K562 (cell line): ENCODE data around the gene TRPM6. TPM values are rescaled to one million over a fixed set of nuclear protein-coding genes. Genes with fewer than 3 reads are reported as not detected.

ENCODE experiments used
- ATAC-seq: fragments of 200-7000 bp; cut with Tn5 transposase; 3 replicates; pipeline ENCODE4 v1.9.1; 2020; ENCODE audit warnings: moderate library complexity
- BruUV-seq: library from RNA; stranded (reverse); fragments of 400-500 nt; replicated peaks from 2 replicates; lab custom pipeline; 2021; lab: Mats Ljungman, UMichigan
- CTCF ChIA-PET: fragments of 300-600 bp; formaldehyde crosslinking; extraction: SDS; loops from one replicate; lab custom pipeline; 2021; ENCODE audit warnings: low intra/inter-chr PET ratio; lab: Yijun Ruan, JAX
- POLR2A ChIA-PET: fragments of 300-600, 350-650 bp; sonication (Branson Sonifier 250); formaldehyde crosslinking; extraction: SDS; loops from one replicate; lab custom pipeline; 2021; ENCODE audit warnings: antibody characterized with exemption, inconsistent platforms; lab: Yijun Ruan, JAX
- DNase-seq, 4 experiments: peaks; one replicate each; pipeline versions ENCODE4 v3.0.0 to v3.0.0-alpha.2; 2011 to 2018; ENCODE audit warnings: low spot score in 3 of 4, mixed read lengths in 3 of 4; ENCODE audit errors: extremely low read depth in 1 of 4
- FAIRE-seq: peaks from 2 replicates; lab custom pipeline; 2011; peaks lifted over from hg19 to GRCh38; lab: Jason Lieb, UNC
- H2AFZ ChIP-seq: 2 replicates; pipeline ENCODE4 v1.6.0; 2011; ENCODE audit warnings: low read depth, low read length, control low read depth, inconsistent platforms
- H3K27ac ChIP-seq: fragments of 200-600 bp; 3 replicates; pipeline ENCODE4 v1.8.0; 2011; ENCODE audit warnings: low read depth, mild to moderate bottlenecking, control low read depth, inconsistent platforms, low read length, moderate library complexity, mixed read lengths; ENCODE audit errors: extremely low read depth
- H3K27me3 ChIP-seq, 2 experiments: fragments of 300-600 bp in 1 of 2; 2 replicates in 1 of 2; 3 replicates in 1 of 2; pipeline versions ENCODE4 v1.6.0 to v1.8.0; 2011; ENCODE audit warnings: inconsistent platforms in 2 of 2, low read length in 2 of 2, mild to moderate bottlenecking in 1 of 2, mixed read lengths in 1 of 2, moderate library complexity in 1 of 2; ENCODE audit not compliant: control insufficient read depth in 2 of 2, insufficient read depth in 2 of 2
- H3K36me3 ChIP-seq: fragments of 300-600 bp; 3 replicates; pipeline ENCODE4 v1.8.0; 2011; ENCODE audit warnings: mild to moderate bottlenecking, low read length, inconsistent platforms; ENCODE audit not compliant: control insufficient read depth, insufficient read depth
- H3K4me1 ChIP-seq, 2 experiments: fragments of 200-600 bp in 1 of 2; replicated peaks in 1 of 2; 2 replicates in 1 of 2; 3 replicates in 1 of 2; pipeline versions ENCODE4 v1.5.1 to v1.8.0; 2011; ENCODE audit warnings: inconsistent platforms in 2 of 2, low read length in 2 of 2, mild to moderate bottlenecking in 1 of 2, mixed read lengths in 1 of 2, moderate library complexity in 1 of 2; ENCODE audit not compliant: control insufficient read depth in 2 of 2, insufficient read depth in 2 of 2
- H3K4me2 ChIP-seq: 2 replicates; pipeline ENCODE4 v1.6.1; 2011; ENCODE audit warnings: low read length, control low read depth, inconsistent platforms, mixed read lengths; ENCODE audit not compliant: insufficient read depth
- H3K4me3 ChIP-seq: fragments of 200-600 bp; sonication (generic), shearing (Covaris generic); 2 replicates; pipeline ENCODE4 v1.5.1; 2016; ENCODE audit warnings: control low read depth, inconsistent platforms
- H3K79me2 ChIP-seq: fragments of 200-600 bp; 3 replicates; pipeline ENCODE4 v1.8.0; 2011; ENCODE audit warnings: low read length, inconsistent platforms; ENCODE audit not compliant: control insufficient read depth, insufficient read depth
- H3K9ac ChIP-seq, 2 experiments: 2 replicates each; pipeline versions ENCODE4 v1.6.0 to v1.6.1; 2011; ENCODE audit warnings: low read depth in 2 of 2, low read length in 2 of 2, control low read depth in 1 of 2, inconsistent platforms in 1 of 2, mild to moderate bottlenecking in 1 of 2, mixed read lengths in 1 of 2; ENCODE audit not compliant: insufficient read depth in 1 of 2
- H3K9me1 ChIP-seq: one replicate; pipeline ENCODE4 v1.6.0; 2011; ENCODE audit warnings: inconsistent platforms, mild to moderate bottlenecking, low read length, moderate library complexity; ENCODE audit not compliant: control insufficient read depth, insufficient read depth
- H3K9me3 ChIP-seq: replicated peaks from 2 replicates; pipeline ENCODE4 v1.5.1; 2011; ENCODE audit warnings: low read depth, low read length, inconsistent platforms; ENCODE audit not compliant: control insufficient read depth, insufficient read depth
- H4K20me1 ChIP-seq: replicated peaks from 2 replicates; pipeline ENCODE4 v1.6.1; 2011; ENCODE audit warnings: low read length, inconsistent platforms, mixed read lengths; ENCODE audit not compliant: control insufficient read depth, insufficient read depth
- ARID2 ChIP-seq: fragments of 450-650 bp; IDR thresholded peaks from 2 replicates; pipeline ENCODE4 v1.6.1; 2017; ENCODE audit warnings: antibody characterized with exemption, mild to moderate bottlenecking
- C11orf30 ChIP-seq: fragments of 450-650 bp; IDR thresholded peaks from 2 replicates; pipeline ENCODE4 v1.6.1; 2016; ENCODE audit warnings: low read depth, mild to moderate bottlenecking
- ERF ChIP-seq: fragments of 450-650 bp; formaldehyde crosslinking; IDR thresholded peaks from 2 replicates; pipeline ENCODE4 v1.4.0; 2020; ENCODE audit warnings: mild to moderate bottlenecking, mixed read lengths
- FOXM1 ChIP-seq, 2 experiments: fragments of 450-650 bp in 1 of 2; sonication (generic) in 1 of 2; formaldehyde crosslinking in 1 of 2; IDR thresholded peaks; 2 replicates each; pipeline versions ENCODE4 v1.6.1 to v1.9.0; 2017 to 2022; ENCODE audit warnings: low read depth in 2 of 2, mild to moderate bottlenecking in 2 of 2, missing genetic modification reagents in 1 of 2, moderate library complexity in 1 of 2
- NFE2 ChIP-seq: IDR thresholded peaks from 2 replicates; pipeline ENCODE4 v1.6.1; 2014; ENCODE audit warnings: antibody characterized with exemption, low read depth
- NR1H2 ChIP-seq: sonication (generic); formaldehyde crosslinking; IDR thresholded peaks from 2 replicates; pipeline ENCODE4 v1.4.0; 2020; ENCODE audit warnings: mild to moderate bottlenecking, missing genetic modification reagents
- POLR2G ChIP-seq: fragments of 200-400 bp; formaldehyde crosslinking; IDR thresholded peaks from 2 replicates; pipeline ENCODE4 v1.6.1; 2017; ENCODE audit warnings: low read depth, mild to moderate bottlenecking, antibody characterized with exemption, low read length, moderate library complexity
- POLR3A ChIP-seq: IDR thresholded peaks from 2 replicates; pipeline ENCODE4 v1.6.1; 2011; ENCODE audit warnings: borderline replicate concordance, mild to moderate bottlenecking, moderate library complexity; ENCODE audit not compliant: insufficient read length, insufficient read depth; ENCODE audit errors: extremely low read depth
- SNRNP70 ChIP-seq: fragments of 200-400 bp; formaldehyde crosslinking; optimal IDR thresholded peaks from 2 replicates; pipeline ENCODE3; 2017; ENCODE audit warnings: low read depth, low read length
- TARDBP ChIP-seq: fragments of 450-650 bp; IDR thresholded peaks from 2 replicates; pipeline ENCODE4 v1.6.1; 2016
- TBP ChIP-seq: optimal IDR thresholded peaks from 2 replicates; pipeline ENCODE3; 2011; ENCODE audit warnings: low read depth, low read length, improper control_type of control experiment
- TOE1 ChIP-seq, 2 experiments: fragments of 450-650 bp in 1 of 2; sonication (generic) in 1 of 2; formaldehyde crosslinking in 1 of 2; IDR thresholded peaks; 2 replicates each; pipeline versions ENCODE4 v1.7.1 to v1.8.0; 2016 to 2022; ENCODE audit warnings: borderline replicate concordance in 2 of 2, mild to moderate bottlenecking in 2 of 2, antibody characterized with exemption in 1 of 2, inconsistent platforms in 1 of 2, low read depth in 1 of 2, missing genetic modification reagents in 1 of 2, moderate library complexity in 1 of 2
- ZC3H11A ChIP-seq: IDR thresholded peaks from 2 replicates; pipeline ENCODE4 v1.6.1; 2012; ENCODE audit warnings: low read depth, low read length, improper control_type of control experiment
- ZFX ChIP-seq: sonication (generic); formaldehyde crosslinking; IDR thresholded peaks from 2 replicates; pipeline ENCODE4 v1.8.0; 2022; ENCODE audit warnings: mild to moderate bottlenecking, missing genetic modification reagents, moderate library complexity
- ZNF121 ChIP-seq: sonication (generic); formaldehyde crosslinking; conservative IDR thresholded peaks from 2 replicates; pipeline ENCODE4 v1.8.0; 2022; ENCODE audit warnings: missing genetic modification reagents
- ZNF282 ChIP-seq: sonication (generic); formaldehyde crosslinking; IDR thresholded peaks from 2 replicates; pipeline ENCODE4 v1.8.1; 2023; ENCODE audit warnings: missing genetic modification reagents
- ZNF436 ChIP-seq: fragments of 250-450, 450-650 bp; sonication (Bioruptor Pico); formaldehyde crosslinking; IDR thresholded peaks from 2 replicates; pipeline ENCODE4 v1.7.0; 2020; ENCODE audit warnings: mild to moderate bottlenecking
- ZNF766 ChIP-seq: fragments of 200-800 bp; sonication (Bioruptor generic); conservative IDR thresholded peaks from 2 replicates; pipeline ENCODE4 v1.6.1; 2016; ENCODE audit warnings: missing genetic modification characterization, missing compliant biosample characterization
- ZNF785 ChIP-seq: fragments of 250-450 bp; sonication (Bioruptor Pico); IDR thresholded peaks from 2 replicates; pipeline ENCODE4 v1.4.0; 2020; ENCODE audit warnings: mild to moderate bottlenecking
- WGBS: fragments of 100-300 bp; shearing (Covaris generic); methylation state at CpG from one replicate; pipeline ENCODE4 v1.1.6; 2016; ENCODE audit warnings: low coverage, mixed read lengths; ENCODE audit not compliant: insufficient coverage; ENCODE audit errors: missing lambda C conversion rate; 5-methylcytosine and 5-hydroxymethylcytosine counted together
- in situ Hi-C: fragments of 300-500 bp; cut with MboI; formaldehyde crosslinking; loops from 4 replicates; pipeline ENCODE4 v1.15.0; 2018; ENCODE audit warnings: inconsistent platforms, mixed read lengths
- intact Hi-C: fragments of 100-400 bp; cut with micrococcal nuclease; formaldehyde crosslinking; loops from 2 replicates; pipeline ENCODE4 v1.14.2; 2022
- polyA plus RNA-seq, 8 experiments: library from polyadenylated mRNA; depleted of rRNA in 4 of 8; stranded (reverse) in 5 of 8; unstranded in 3 of 8; fragments of >200 nt; fragmentation: Nextera tagmentation in 2 of 8; fragmentation: Illumina TruSeq in 1 of 8; extraction: Ambion mirVana in 2 of 8; extraction: Trizol in 1 of 8; gene quantifications; 2 replicates each; pipeline versions ENCODE4 v1.2.1 to v1.2.3, GENCODE V29; 2011 to 2014; ENCODE audit warnings: inconsistent platforms in 1 of 8, missing spikeins in 1 of 8
- total RNA-seq, 7 experiments: library from RNA; depleted of rRNA in 6 of 7; stranded (reverse); fragments of >200 nt in 6 of 7; fragmentation: Illumina TruSeq in 2 of 7; extraction: Trizol in 2 of 7; gene quantifications; 2 replicates each; pipeline versions ENCODE4 v1.2.1 to v1.2.3, GENCODE V29; 2011 to 2021; ENCODE audit warnings: low replicate concordance in 1 of 7
- TF ChIP-seq, protein P1 (sequence below): sonication (generic); formaldehyde crosslinking; IDR thresholded peaks from 2 replicates; pipeline ENCODE4 v1.9.0; 2022; ENCODE audit warnings: mild to moderate bottlenecking, missing genetic modification reagents
- TF ChIP-seq, protein P2 (sequence below): fragments of 450-650 bp; formaldehyde crosslinking; IDR thresholded peaks from 2 replicates; pipeline ENCODE4 v1.4.0; 2022; ENCODE audit warnings: missing genetic modification characterization

The TRPM6 gene
- total and polyA plus RNA-seq, 9 of the 15 experiments (the other 6 are each of a cell fraction or from before 2014, with no cell fraction given) = 0.03 to 0.16 (median 0.09) TPM

DNA sequence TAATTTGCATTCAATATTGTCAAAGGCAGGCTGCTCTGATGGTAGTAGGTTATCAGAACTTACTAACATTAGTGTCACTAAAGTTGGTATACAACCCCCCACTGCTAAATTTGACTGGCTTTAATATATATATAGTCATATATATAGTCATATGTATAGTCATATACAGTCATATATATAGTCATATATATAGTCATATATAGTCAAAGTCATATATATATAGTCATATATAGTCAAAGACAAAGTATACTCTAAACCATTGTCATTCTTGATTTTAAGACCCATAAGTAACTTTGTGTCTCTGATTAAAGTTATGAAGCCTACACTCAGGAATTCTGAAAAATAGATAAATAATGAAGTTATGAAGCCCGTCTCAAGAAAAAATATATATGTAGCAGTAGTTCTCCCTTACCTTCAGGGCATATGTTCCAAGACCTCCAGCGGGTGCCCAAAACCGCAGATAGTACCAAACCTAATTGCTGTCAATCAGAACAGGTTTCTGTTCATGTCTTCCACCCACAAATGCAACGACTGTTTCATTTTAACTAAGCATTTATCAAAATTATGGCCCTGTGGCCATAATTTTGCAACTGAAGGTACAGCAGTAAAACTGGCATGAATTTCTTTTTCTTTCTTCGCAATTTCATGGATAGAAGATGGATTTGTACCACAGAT, 40.1 kb downstream of the TRPM6 start (continued):
- TF ChIP-seq, protein P1, sequence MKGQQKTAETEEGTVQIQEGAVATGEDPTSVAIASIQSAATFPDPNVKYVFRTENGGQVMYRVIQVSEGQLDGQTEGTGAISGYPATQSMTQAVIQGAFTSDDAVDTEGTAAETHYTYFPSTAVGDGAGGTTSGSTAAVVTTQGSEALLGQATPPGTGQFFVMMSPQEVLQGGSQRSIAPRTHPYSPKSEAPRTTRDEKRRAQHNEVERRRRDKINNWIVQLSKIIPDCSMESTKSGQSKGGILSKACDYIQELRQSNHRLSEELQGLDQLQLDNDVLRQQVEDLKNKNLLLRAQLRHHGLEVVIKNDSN (CRISPR knock-in tag) = no peak
- TF ChIP-seq FOXM1 (IDR thresholded peaks at IDR 0.05; ENCODE audit: low read depth) = no peak
- no peak for TF ChIP-seq FOXM1 (CRISPR knock-in tag; IDR thresholded peaks at IDR 0.05; ENCODE audit: low read depth)

DNA sequence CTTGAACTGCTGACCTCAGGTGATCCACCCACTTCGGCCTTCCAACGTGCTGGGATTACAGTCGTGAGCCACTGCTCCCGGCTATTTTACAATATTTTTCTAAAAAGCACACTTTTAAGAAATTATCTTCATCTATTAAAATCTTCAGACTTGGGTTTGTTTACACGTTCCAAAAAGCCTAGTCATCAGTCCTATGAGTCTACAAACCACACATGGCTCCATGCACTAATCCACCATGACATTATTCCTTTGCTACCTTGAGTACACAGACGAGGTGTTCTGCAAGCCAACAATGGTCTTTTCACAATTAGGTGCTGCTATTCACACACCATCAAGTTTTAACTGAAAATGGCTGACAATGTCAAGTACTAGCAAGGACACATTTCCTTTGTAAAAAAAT, 41.0 kb downstream of the TRPM6 start:
- no peak overlapping the region for H3K4me2 ChIP-seq
- intact Hi-C loops = no loop called here
- DNase-seq = no peak
- H3K36me3 ChIP-seq = no peaks in the 10 kb centered on the region
- no TSS peak for BruUV-seq
- no peak overlapping the region for H3K9ac ChIP-seq
- no peak overlapping the region for H3K27ac ChIP-seq
- H3K9me1 ChIP-seq = no peaks in the 10 kb centered on the region
- 4% methylated on average over 3 of the region's 6 CpGs for WGBS
- H4K20me1 ChIP-seq = no peaks in the 10 kb centered on the region
- ATAC-seq = no peak
- CTCF ChIA-PET = no interaction called here
- in situ Hi-C loops = no loop called here
- POLR2A ChIA-PET = no interaction called here
- no peak for FAIRE-seq
- no peak overlapping the region for H2AFZ ChIP-seq
- H3K4me1 ChIP-seq = no peaks in the 10 kb centered on the region; a peak in 2 of 5 replicates
- no peaks in the 10 kb centered on the region for H3K9me3 ChIP-seq
- H3K4me3 ChIP-seq = no peak overlapping the region
- no peaks in the 10 kb centered on the region for H3K27me3 ChIP-seq
- H3K79me2 ChIP-seq = no peaks in the 10 kb centered on the region
- peak; percentile 28; the same call in 1 of the 2 replicates for TF ChIP-seq C11orf30
- TF ChIP-seq ARID2 = no peak
- TF ChIP-seq TBP = no peak
- TF ChIP-seq ZFX (CRISPR knock-in tag) = no peak
- TF ChIP-seq ZNF785 (CRISPR knock-in tag) = no peak
- no peak for TF ChIP-seq POLR2G
- no peak for TF ChIP-seq ZNF282
- TF ChIP-seq, protein P2, sequence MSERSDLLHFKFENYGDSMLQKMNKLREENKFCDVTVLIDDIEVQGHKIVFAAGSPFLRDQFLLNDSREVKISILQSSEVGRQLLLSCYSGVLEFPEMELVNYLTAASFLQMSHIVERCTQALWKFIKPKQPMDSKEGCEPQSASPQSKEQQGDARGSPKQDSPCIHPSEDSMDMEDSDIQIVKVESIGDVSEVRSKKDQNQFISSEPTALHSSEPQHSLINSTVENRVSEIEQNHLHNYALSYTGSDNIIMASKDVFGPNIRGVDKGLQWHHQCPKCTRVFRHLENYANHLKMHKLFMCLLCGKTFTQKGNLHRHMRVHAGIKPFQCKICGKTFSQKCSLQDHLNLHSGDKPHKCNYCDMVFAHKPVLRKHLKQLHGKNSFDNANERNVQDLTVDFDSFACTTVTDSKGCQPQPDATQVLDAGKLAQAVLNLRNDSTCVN (CRISPR knock-in tag) = no peak
- TF ChIP-seq NR1H2 (CRISPR knock-in tag) = no peak
- TF ChIP-seq ERF (CRISPR knock-in tag) = no peak
- TF ChIP-seq ZC3H11A = no peak
- TF ChIP-seq TARDBP = no peak
- peak; percentile 37; the same call in 1 of the 2 replicates for TF ChIP-seq NFE2
- no peak for TF ChIP-seq TOE1 (IDR thresholded peaks at IDR 0.05; ENCODE audit: borderline replicate concordance)
- no peak for TF ChIP-seq TOE1 (CRISPR knock-in tag; IDR thresholded peaks at IDR 0.05; ENCODE audit: borderline replicate concordance, low read depth)
- no peak for TF ChIP-seq SNRNP70
- TF ChIP-seq ZNF436 = no peak
- no peak for TF ChIP-seq POLR3A
- no peak for TF ChIP-seq ZNF766 (CRISPR knock-in tag)
- TF ChIP-seq ZNF121 (CRISPR knock-in tag) = no peak
